ENCODE data around the gene SLC18A3. TPM values are rescaled to one million over a fixed set of nuclear protein-coding genes. Genes with fewer than 3 reads are reported as not detected.

SLC18A3 gene
- total RNA-seq, 5 donors from 2014 or later (not counting 1 experiment from before 2014, with no cell fraction given), result not detected

DNA sequence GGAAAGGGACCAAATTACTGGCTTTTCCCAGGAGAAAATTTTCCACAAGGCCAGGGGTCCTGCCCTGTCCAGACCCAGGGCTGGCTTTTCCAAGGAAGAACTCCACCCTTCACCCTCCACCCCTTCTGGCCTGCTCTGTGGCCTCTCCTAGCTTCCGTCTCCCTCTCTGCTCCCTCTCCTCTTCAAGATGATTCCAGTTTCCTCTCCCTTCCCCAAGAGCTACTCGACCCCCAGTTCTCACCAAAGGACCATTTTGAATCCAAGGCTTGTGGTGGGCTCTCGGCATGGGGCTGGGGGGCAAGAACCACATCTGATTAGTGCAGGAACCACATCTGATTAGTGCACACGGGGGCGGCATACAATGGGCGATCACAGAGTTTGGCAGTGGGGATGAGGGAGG, 11.5 kb downstream of the SLC18A3 start:
- Histone ChIP-seq H3K27me3 (replicated peaks in 1 of 2; ENCODE audit: control insufficient read depth in 2 of 2, extremely low read depth in 1 of 2, insufficient read depth in 2 of 2, low read length in 1 of 2) (peaks cover 0 to 47% of the 10 kb centered on the region in 2 experiments), H3K27ac (ENCODE audit: low read length) (no peak overlapping the region), H3K9me3 (no peaks in the 10 kb centered on the region), H3K4me1 (ENCODE audit: control insufficient read depth in 1 of 2, extremely low read depth in 1 of 2, insufficient read depth in 2 of 2, low read length in 2 of 2) (no peaks in the 10 kb centered on the region), H3K36me3 (ENCODE audit: control insufficient read depth in 2 of 2, extremely low read depth in 1 of 2, insufficient read depth in 1 of 2, low read length in 1 of 2) (no peaks in the 10 kb centered on the region), H3K4me3 (ENCODE audit: control insufficient read depth in 1 of 2, extremely low read depth in 1 of 2, low read length in 1 of 2) (no peak overlapping the region)
- CTCF ChIA-PET, result no interaction called here
- Mint-ChIP-seq H3K4me3 (no peak overlapping the region), H3K36me3 (no peaks in the 10 kb centered on the region), H3K9me3 (no peaks in the 10 kb centered on the region), H3K27me3 (peaks cover 30 to 37% of the 10 kb centered on the region in 2 donors), H3K4me1 (no peaks in the 10 kb centered on the region), H3K27ac (no peak overlapping the region)
- ATAC-seq (replicated peaks in 1 of 4) (no peak), DNase-seq (no peak)
- 73% methylated on average over 2 of the region's 6 CpGs for WGBS (ENCODE audit: insufficient coverage)
- POLR2A ChIA-PET, result no interaction called here

DNA sequence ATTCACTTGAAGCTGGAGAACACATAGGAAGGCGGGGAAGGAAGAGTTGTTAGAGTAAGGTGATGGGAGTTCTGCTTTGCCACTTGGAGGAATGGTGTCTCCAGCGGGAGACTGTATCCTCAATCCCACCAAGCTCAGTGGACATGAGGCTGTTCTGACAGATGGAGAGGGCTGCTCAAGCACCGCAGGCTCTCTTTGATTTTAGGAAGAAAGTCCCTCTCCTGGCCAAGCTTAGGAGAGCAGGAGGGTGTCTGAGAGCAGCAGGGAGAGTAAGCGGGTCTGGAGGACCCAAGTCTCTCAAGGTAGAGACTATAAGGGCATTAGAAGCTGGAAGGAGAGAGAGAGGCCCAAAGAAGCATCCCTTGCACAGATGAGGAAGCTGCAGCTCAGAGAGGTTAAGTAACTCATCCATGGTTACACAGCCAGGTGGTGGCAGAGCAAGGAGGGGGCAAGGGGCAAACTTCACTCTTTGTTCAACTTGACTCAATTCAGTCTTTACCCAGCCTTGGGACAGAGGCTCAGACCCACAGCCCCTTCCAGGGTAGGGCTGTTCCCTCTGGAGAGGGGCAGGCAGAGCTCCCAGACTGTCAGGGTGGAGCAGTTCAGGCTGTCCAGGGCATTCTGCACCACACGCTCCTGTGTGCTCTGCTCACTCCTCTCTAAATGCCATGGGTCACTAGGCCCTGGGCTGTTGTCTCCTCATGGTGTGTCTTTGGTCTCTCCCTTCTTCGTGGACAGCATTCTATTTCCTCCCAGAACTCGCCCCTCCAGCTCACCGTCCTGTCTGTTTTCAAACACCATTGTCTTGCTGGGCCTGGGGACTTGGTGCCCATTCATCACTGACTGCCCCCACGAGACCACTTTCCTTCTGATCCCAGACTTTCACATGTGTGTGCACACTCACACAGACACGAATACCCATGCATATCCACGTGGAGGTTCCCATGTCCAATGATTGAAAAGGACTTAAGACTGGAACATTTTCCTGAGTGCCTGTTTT, 12.6 kb downstream of the SLC18A3 start:
- no peaks in the 10 kb centered on the region for H3K36me3 Mint-ChIP-seq
- no peaks in the 10 kb centered on the region for H3K4me1 Mint-ChIP-seq
- Histone ChIP-seq H3K27me3 (replicated peaks in 1 of 2; ENCODE audit: control insufficient read depth in 2 of 2, extremely low read depth in 1 of 2, insufficient read depth in 2 of 2, low read length in 1 of 2) (peaks cover 0 to 39% of the 10 kb centered on the region in 2 experiments), H3K27ac (ENCODE audit: low read length) (no peak overlapping the region), H3K9me3 (no peaks in the 10 kb centered on the region), H3K4me1 (ENCODE audit: control insufficient read depth in 1 of 2, extremely low read depth in 1 of 2, insufficient read depth in 2 of 2, low read length in 2 of 2) (no peaks in the 10 kb centered on the region), H3K4me3 (ENCODE audit: control insufficient read depth in 1 of 2, extremely low read depth in 1 of 2, low read length in 1 of 2) (no peak overlapping the region), H3K36me3 (ENCODE audit: control insufficient read depth in 2 of 2, extremely low read depth in 1 of 2, insufficient read depth in 1 of 2, low read length in 1 of 2) (no peaks in the 10 kb centered on the region)
- WGBS (ENCODE audit: insufficient coverage), result 42% methylated on average over 6 of the region's 11 CpGs
- ChIA-PET CTCF (interaction anchor here in 1 of 2 donors (0.6 kb wide), 1 partner anchor 995 kb away, joined by 3 read pairs; no protein-coding TSS in a partner anchor), POLR2A (no interaction called here)
- H3K27me3 Mint-ChIP-seq, result peaks cover 23 to 26% of the 10 kb centered on the region in 2 donors
- DNase-seq, result peak in 1 of 35 experiments; percentile 17
- no peak overlapping the region for H3K27ac Mint-ChIP-seq
- no peak for ATAC-seq (replicated peaks in 1 of 4)
- H3K4me3 Mint-ChIP-seq, result no peak overlapping the region
- no peaks in the 10 kb centered on the region for H3K9me3 Mint-ChIP-seq

DNA sequence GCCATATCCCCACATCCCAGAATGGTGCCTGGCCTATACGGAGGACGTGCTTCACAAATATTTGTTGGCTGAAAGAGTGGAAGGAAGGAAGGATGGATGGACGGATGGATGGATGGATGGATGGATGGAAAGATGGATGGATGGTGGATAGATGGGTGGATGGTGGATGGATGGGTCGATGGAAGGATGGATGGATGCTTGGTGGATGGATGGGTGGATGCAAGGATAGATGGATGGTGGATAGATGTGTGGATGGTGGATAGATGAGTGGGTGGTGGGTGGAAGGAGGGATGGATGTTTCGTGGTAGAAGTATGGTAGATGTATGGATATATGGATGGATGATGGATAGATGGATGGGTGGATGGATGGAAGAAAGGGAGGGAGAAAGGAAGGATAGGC, 14.5 kb downstream of the SLC18A3 start:
- H3K36me3 Mint-ChIP-seq, result no peaks in the 10 kb centered on the region
- H3K4me3 ChIP-seq (ENCODE audit: control insufficient read depth in 1 of 2, extremely low read depth in 1 of 2, low read length in 1 of 2), result no peak overlapping the region
- 64% methylated on average over 5 of the region's 5 CpGs for WGBS (ENCODE audit: insufficient coverage)

DNA sequence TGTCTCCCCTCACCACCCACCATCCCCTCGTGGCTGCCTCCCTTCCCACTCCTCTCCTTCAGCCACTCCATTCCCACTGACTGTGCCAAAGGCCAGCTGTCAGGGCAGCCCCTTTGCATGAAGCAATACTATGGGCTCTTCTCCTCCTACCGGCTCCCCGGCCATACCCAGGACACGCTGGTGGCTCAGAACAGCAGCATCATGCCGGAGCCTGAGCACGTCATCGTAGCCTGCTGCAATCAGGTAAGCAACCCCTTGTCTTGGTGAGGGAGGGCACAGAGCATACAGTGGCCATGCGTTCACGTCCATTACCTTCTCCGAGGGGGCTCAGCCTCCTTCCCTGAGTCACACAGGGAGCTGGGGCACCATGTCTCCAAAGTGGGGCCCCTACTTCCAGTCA, 15.3 kb downstream of the SLC18A3 start:
- Histone ChIP-seq H3K9me3 (no peaks in the 10 kb centered on the region), H3K4me1 (ENCODE audit: control insufficient read depth in 1 of 2, extremely low read depth in 1 of 2, insufficient read depth in 2 of 2, low read length in 2 of 2) (no peaks in the 10 kb centered on the region), H3K4me3 (ENCODE audit: control insufficient read depth in 1 of 2, extremely low read depth in 1 of 2, low read length in 1 of 2) (no peak overlapping the region), H3K36me3 (ENCODE audit: control insufficient read depth in 2 of 2, extremely low read depth in 1 of 2, insufficient read depth in 1 of 2, low read length in 1 of 2) (no peaks in the 10 kb centered on the region), H3K27me3 (replicated peaks in 1 of 2; ENCODE audit: control insufficient read depth in 2 of 2, extremely low read depth in 1 of 2, insufficient read depth in 2 of 2, low read length in 1 of 2) (peaks cover 0 to 27% of the 10 kb centered on the region in 2 experiments), H3K27ac (ENCODE audit: low read length) (no peak overlapping the region)
- H3K4me3 Mint-ChIP-seq, result no peak overlapping the region
- no peak for DNase-seq
- POLR2A ChIA-PET, result no interaction called here
- H3K4me1 Mint-ChIP-seq, result no peaks in the 10 kb centered on the region
- no peak overlapping the region for H3K27ac Mint-ChIP-seq
- CTCF ChIA-PET, result no interaction called here
- ATAC-seq (replicated peaks in 1 of 4), result no peak
- no peaks in the 10 kb centered on the region for H3K36me3 Mint-ChIP-seq
- WGBS (ENCODE audit: insufficient coverage), result 85% methylated on average over 10 of the region's 10 CpGs
- H3K27me3 Mint-ChIP-seq, result peaks cover 6 to 11% of the 10 kb centered on the region in 2 donors
- H3K9me3 Mint-ChIP-seq, result no peaks in the 10 kb centered on the region

More for the DNA sequence above, 14.5 kb downstream of the SLC18A3 start:
- CTCF ChIA-PET, result no interaction called here
- no peaks in the 10 kb centered on the region for H3K36me3 ChIP-seq (ENCODE audit: control insufficient read depth in 2 of 2, extremely low read depth in 1 of 2, insufficient read depth in 1 of 2, low read length in 1 of 2)
- Mint-ChIP-seq H3K4me3 (no peak overlapping the region), H3K9me3 (no peaks in the 10 kb centered on the region), H3K27me3 (peaks cover 11 to 17% of the 10 kb centered on the region in 2 donors), H3K4me1 (no peaks in the 10 kb centered on the region), H3K27ac (no peak overlapping the region)
- DNase-seq (no peak), ATAC-seq (replicated peaks in 1 of 4) (no peak)
- no peaks in the 10 kb centered on the region for H3K9me3 ChIP-seq
- H3K4me1 ChIP-seq (ENCODE audit: control insufficient read depth in 1 of 2, extremely low read depth in 1 of 2, insufficient read depth in 2 of 2, low read length in 2 of 2), result no peaks in the 10 kb centered on the region
- POLR2A ChIA-PET, result no interaction called here
- H3K27me3 ChIP-seq (replicated peaks in 1 of 2; ENCODE audit: control insufficient read depth in 2 of 2, extremely low read depth in 1 of 2, insufficient read depth in 2 of 2, low read length in 1 of 2), result peaks cover 0 to 33% of the 10 kb centered on the region in 2 experiments
- no peak overlapping the region for H3K27ac ChIP-seq (ENCODE audit: low read length)

DNA sequence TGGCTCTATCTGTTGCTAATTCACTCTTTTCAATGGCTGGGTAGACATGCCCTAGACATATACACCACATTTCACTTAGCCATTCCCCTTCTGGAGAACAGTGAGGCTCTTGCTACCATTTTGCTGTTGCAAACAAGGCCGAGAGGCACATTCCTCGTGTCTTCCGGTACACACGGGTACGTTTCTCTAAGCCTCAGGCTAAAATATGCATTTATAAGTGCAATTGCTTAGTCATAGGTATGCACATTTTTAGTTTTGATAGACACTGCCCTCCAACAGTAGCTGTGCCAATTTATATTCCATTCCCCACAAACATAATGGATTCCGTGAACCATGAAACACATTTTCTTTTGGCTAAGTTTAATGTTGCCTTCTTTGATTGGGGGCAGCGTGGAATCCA, 16.9 kb downstream of the SLC18A3 start:
- Histone ChIP-seq H3K9me3 (no peaks in the 10 kb centered on the region), H3K27me3 (replicated peaks in 1 of 2; ENCODE audit: control insufficient read depth in 2 of 2, extremely low read depth in 1 of 2, insufficient read depth in 2 of 2, low read length in 1 of 2) (peaks cover 0 to 22% of the 10 kb centered on the region in 2 experiments), H3K36me3 (ENCODE audit: control insufficient read depth in 2 of 2, extremely low read depth in 1 of 2, insufficient read depth in 1 of 2, low read length in 1 of 2) (no peaks in the 10 kb centered on the region), H3K4me1 (ENCODE audit: control insufficient read depth in 1 of 2, extremely low read depth in 1 of 2, insufficient read depth in 2 of 2, low read length in 2 of 2) (no peaks in the 10 kb centered on the region), H3K27ac (ENCODE audit: low read length) (no peak overlapping the region), H3K4me3 (ENCODE audit: control insufficient read depth in 1 of 2, extremely low read depth in 1 of 2, low read length in 1 of 2) (no peak overlapping the region)
- DNase-seq (no peak), ATAC-seq (replicated peaks in 1 of 4) (no peak)
- whole genome bisulfite sequencing (ENCODE audit: insufficient coverage), result 60% methylated on average over 1 of the region's 7 CpGs
- no peak overlapping the region for H3K4me3 Mint-ChIP-seq
- POLR2A ChIA-PET, result no interaction called here
- no peaks in the 10 kb centered on the region for H3K4me1 Mint-ChIP-seq
- H3K9me3 Mint-ChIP-seq, result no peaks in the 10 kb centered on the region
- CTCF ChIA-PET, result no interaction called here
- peaks cover 6 to 7% of the 10 kb centered on the region in 2 donors for H3K27me3 Mint-ChIP-seq
- no peak overlapping the region for H3K27ac Mint-ChIP-seq
- no peaks in the 10 kb centered on the region for H3K36me3 Mint-ChIP-seq

DNA sequence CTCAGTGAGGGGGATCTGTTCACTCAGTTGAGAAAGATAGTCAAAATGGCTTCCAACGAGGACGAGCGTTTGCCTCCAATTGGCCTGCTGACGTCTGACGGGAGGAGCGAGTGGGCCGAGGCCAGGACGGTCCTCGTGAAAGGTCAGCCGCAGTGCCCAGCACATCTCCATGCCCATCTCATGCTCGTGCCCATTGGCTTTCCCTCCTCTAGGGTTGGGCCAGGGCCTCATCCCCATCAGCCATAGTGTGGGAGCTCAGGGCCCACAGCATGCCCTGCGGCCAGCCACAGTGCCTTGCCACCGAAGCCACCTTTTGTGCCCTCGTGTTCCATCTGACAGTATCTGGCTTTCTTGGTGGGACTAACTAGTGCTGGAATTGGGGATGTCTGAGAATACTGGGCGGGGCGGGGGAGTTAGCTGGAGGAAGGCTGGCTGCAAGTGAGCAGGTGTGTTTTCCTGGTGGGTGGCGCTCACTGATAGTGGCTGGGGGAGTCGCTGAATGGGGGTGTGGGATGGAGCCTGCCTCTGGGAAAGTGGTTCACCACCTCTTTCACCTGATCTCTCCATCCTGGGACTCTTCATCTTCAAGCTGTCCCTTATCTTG, 17.6 kb downstream of the SLC18A3 start:
- H3K9me3 Mint-ChIP-seq, result no peaks in the 10 kb centered on the region
- H3K27me3 Mint-ChIP-seq, result peaks cover 5 to 6% of the 10 kb centered on the region in 2 donors
- no peak for ATAC-seq (replicated peaks in 1 of 4)
- no peaks in the 10 kb centered on the region for H3K36me3 Mint-ChIP-seq
- H3K4me1 Mint-ChIP-seq, result no peaks in the 10 kb centered on the region
- Histone ChIP-seq H3K27me3 (replicated peaks in 1 of 2; ENCODE audit: control insufficient read depth in 2 of 2, extremely low read depth in 1 of 2, insufficient read depth in 2 of 2, low read length in 1 of 2) (peaks cover 0 to 24% of the 10 kb centered on the region in 2 experiments), H3K4me3 (ENCODE audit: control insufficient read depth in 1 of 2, extremely low read depth in 1 of 2, low read length in 1 of 2) (no peak overlapping the region), H3K27ac (ENCODE audit: low read length) (no peak overlapping the region), H3K36me3 (ENCODE audit: control insufficient read depth in 2 of 2, extremely low read depth in 1 of 2, insufficient read depth in 1 of 2, low read length in 1 of 2) (no peaks in the 10 kb centered on the region), H3K9me3 (no peaks in the 10 kb centered on the region), H3K4me1 (ENCODE audit: control insufficient read depth in 1 of 2, extremely low read depth in 1 of 2, insufficient read depth in 2 of 2, low read length in 2 of 2) (no peaks in the 10 kb centered on the region)
- H3K27ac Mint-ChIP-seq, result no peak overlapping the region
- DNase-seq, result no peak
- POLR2A ChIA-PET, result no interaction called here
- CTCF ChIA-PET, result no interaction called here
- no peak overlapping the region for H3K4me3 Mint-ChIP-seq
- 88% methylated on average over 12 of the region's 18 CpGs for WGBS (ENCODE audit: insufficient coverage)
